ENCODE measurements around the gene TSHZ3.

DNA sequence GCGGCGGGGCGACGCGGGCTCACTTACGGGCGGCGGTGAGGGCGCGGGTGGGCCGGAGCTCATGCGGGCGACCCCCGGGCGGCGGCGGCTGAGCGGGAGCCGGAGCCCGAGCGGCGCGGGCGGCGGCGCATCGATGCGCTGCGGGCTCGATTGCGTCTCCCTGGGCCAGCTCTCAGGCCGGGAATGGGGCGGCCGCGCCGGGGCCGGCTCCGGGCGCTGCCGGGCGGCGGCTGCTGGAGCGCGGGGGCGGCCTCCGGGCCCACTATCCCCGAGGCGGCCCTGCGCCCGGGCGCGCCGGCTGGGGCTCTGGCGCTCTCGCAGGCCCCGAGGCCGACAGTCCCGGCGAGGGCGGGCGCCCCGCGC, 1.4 kb upstream of the TSHZ3 start:
- TF ChIP-seq EP300 (IDR thresholded peaks at IDR 0.05; ENCODE audit: borderline replicate concordance in 1 of 2, low read depth in 2 of 2, low read length in 2 of 2) (no peak), POLR2AphosphoS5 (IDR thresholded peaks at IDR 0.05; ENCODE audit: low read depth, low read length) (no peak), ZNF274 (IDR thresholded peaks at IDR 0.05; ENCODE audit: borderline replicate concordance, extremely low read depth, low read length) (no peak), EZH2 (IDR thresholded peaks at IDR 0.05; ENCODE audit: low read depth, low read length, severe bottlenecking) (no peak), JUN (IDR thresholded peaks at IDR 0.05; ENCODE audit: low read depth, low read length) (no peak), TAF1 (IDR thresholded peaks at IDR 0.05; ENCODE audit: low read depth, low read length) (no peak)
- TF ChIP-seq, protein P1, sequence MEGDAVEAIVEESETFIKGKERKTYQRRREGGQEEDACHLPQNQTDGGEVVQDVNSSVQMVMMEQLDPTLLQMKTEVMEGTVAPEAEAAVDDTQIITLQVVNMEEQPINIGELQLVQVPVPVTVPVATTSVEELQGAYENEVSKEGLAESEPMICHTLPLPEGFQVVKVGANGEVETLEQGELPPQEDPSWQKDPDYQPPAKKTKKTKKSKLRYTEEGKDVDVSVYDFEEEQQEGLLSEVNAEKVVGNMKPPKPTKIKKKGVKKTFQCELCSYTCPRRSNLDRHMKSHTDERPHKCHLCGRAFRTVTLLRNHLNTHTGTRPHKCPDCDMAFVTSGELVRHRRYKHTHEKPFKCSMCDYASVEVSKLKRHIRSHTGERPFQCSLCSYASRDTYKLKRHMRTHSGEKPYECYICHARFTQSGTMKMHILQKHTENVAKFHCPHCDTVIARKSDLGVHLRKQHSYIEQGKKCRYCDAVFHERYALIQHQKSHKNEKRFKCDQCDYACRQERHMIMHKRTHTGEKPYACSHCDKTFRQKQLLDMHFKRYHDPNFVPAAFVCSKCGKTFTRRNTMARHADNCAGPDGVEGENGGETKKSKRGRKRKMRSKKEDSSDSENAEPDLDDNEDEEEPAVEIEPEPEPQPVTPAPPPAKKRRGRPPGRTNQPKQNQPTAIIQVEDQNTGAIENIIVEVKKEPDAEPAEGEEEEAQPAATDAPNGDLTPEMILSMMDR (IDR thresholded peaks at IDR 0.05; ENCODE audit: control extremely low read depth in 1 of 3, insufficient read depth in 1 of 3, low read depth in 1 of 3, low read length in 3 of 3) = no peak
